Left renal cortex interstitium (tissue), 4 donors: ENCODE data around the gene IQCK. TPM values are rescaled to one million over a fixed set of nuclear protein-coding genes. Genes with fewer than 3 reads are reported as not detected.

Experiments
- DNase-seq, 4 donors: peaks; one replicate each; pipeline ENCODE4 v3.0.0-alpha.2; 2013; ENCODE audit warnings: low read depth in 4 of 4, low spot score in 2 of 4, missing footprints in 1 of 4
- polyA plus RNA-seq, 4 donors: library from polyadenylated mRNA; unstranded; fragments of 120-200 nt; gene quantifications; one replicate each; pipeline ENCODE4 v1.2.1, GENCODE V29; 2013; ENCODE audit not compliant: insufficient read length in 4 of 4

The IQCK gene
- polyA plus RNA-seq, 4 donors: 44.7 to 49.6 (median 46.6) TPM

GRCh38 chr16:19876501-19877059 lies 158.5 kb downstream of the IQCK start:
- DNase-seq: no peak

- DNase-seq: no peak
These were observed 160.7 kb downstream of the IQCK start for GRCh38 chr16:19878757-19879156.

DNA sequence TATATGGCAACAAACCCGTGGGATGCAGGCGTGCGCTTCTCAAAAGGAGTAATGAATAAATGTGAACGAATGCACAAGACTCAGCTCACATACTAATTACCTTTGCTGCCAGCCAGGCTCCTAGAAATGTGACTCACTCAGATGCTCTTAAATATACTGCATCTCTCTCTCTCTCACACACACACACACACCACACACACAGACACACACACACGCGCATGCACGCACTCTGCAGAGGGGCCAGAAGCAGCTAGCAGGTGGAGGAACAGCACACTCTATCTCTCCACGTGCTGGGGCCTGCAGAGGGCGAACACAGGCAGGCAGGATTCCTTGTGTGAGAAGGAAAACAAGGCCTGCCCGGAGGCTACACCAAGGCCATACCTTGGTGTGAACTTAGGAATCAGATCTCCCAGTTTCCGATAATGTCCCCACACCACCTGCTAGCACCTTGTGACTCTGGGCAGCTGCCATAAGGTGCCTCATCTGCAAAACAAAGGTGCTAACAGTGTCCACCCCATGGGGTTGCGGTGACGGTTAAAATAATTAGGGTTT lies 161.2 kb downstream of the IQCK start:
- no peak for DNase-seq

- no peak for DNase-seq
These were observed 163.0 kb downstream of the IQCK start for GRCh38 chr16:19881028-19881427.

- DNase-seq: no peak
These were observed 163.7 kb downstream of the IQCK start for GRCh38 chr16:19881783-19882182.

GRCh38 chr16:19882186-19882585 lies 164.1 kb downstream of the IQCK start:
- DNase-seq: no peak

DNA sequence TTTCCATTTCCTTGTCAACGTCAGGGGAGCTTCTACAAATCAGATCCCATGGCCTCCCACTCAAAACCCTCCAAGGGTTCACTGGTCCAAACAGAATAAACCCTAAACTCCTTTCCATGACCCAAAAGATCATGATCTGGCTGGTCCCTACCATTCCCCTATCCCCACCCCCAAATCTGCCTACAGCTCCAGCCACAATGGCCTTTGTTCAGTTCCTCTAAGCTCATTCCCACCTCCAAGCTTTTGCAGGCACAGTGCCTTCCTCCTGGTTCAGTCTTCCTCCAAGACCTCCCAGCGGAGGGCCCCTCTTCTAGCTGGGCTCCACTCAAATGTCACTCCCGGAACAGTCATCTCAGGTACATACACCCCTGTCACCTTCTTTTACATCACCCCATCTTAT lies 164.6 kb downstream of the IQCK start:
- DNase-seq: no peak

GRCh38 chr16:19883296-19883965 lies 165.4 kb downstream of the IQCK start:
- peak in 2 of 4 donors; percentile 41 to 46 for DNase-seq

- DNase-seq: no peak
These were observed 166.0 kb downstream of the IQCK start for GRCh38 chr16:19883966-19884485.

DNA sequence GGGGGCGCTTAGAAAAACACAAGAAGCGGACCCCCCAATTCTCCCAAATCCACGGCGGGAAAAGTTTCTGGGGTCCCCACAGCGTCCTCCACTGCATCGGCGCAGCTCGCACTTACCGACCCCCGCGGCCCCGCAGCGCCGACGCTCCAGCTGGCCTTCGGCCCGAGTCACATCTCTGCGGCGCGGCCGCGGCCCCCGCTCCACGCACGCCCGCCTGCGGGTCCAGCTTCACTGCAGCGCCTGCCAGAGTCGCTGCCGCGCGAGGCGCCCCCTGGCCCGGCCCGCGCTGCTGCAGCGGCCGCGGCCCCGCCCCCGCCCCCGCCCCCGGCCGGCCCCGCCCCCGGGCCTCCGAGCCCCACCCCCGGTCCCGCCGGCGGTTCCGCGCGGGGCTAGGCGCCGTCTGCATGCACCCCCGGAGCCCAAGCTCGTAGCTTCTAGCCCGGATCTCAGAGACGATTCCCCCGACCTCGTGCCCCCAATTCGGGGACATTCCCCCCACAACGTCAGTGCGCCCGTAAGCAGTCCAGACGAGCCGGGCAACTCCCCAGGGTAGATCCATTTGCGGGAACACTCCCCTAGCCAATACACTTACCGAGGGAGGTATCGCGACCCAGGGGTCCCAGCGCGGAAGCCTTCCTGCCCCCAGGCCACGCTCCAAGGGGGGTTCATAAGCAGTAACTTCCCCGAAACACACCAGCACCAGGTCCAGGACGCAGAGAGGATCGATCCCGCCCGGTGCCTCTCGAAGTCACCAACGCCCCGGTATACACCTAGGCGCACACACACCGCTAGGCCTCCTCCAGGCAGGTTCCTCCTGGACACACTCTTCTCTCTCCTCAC lies 166.8 kb downstream of the IQCK start, which contains the start of gene GPRC5B:
TSS of gene GPRC5B (minus strand) at position 238 of the 840 bp plus-strand sequence. CDS start 12,003 bp downstream, outside the sequence.
- peak in 2 of 4 donors; percentile 24 to 45 for DNase-seq

DNA sequence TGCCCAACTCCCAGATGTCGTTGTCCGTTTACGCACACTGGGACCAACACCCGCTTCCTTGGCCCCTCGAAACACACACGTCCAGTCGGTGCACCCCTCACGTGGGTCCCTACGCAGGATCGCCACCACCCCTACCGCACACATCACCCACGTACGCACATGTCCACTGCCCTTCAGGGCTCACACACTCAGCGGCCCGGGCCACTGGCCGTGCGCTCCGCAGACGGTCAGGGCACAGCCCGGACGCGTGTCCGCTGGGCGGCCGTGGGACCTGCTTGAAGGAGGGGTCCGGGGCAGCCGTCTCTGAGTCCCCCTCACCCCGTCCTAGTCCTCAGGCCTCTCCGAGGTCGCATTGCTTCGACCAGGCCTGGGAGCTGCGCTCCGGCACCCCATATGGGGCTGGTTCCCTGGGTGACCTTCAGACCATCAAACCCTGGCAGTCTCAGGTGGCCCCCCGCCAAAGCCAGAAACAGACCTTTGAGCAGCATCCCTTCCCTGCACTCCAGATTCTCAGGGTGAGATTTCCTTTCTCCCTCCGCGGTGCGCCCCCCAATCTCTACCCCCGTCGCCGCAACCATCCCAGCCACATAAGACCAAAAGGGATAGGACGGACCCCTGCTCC lies 167.5 kb downstream of the IQCK start:
- peak in 1 of 4 donors; percentile 32 for DNase-seq

GRCh38 chr16:19886073-19886941 lies 168.2 kb downstream of the IQCK start:
- DNase-seq: peak in 2 of 4 donors; percentile 55 to 73

DNA sequence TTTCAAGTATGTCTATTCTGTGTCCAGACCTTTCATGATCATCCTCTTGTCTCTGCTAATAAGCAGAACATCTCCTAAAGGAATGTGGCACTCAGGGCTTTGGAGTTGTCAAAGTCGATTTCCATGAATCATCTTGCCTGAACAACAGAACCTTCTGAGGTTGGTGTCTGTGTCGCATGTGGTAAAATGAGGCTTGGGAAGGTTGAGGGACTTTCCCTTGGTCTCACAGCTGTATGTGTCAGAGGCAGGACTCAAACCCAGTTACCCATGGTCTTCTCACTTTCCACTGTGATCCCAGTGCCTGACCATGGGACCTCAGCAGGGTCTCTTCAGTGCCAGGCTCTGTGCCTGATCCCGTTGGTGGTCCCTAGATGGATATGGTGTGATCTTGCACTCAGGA lies 170.8 kb downstream of the IQCK start:
- no peak for DNase-seq

GRCh38 chr16:19890901-19891300 lies 172.8 kb downstream of the IQCK start:
- DNase-seq: no peak

- DNase-seq: no peak
These were observed 174.8 kb downstream of the IQCK start for GRCh38 chr16:19892902-19893301.

- DNase-seq: no peak
These were observed 176.5 kb downstream of the IQCK start for GRCh38 chr16:19894586-19894985.

DNA sequence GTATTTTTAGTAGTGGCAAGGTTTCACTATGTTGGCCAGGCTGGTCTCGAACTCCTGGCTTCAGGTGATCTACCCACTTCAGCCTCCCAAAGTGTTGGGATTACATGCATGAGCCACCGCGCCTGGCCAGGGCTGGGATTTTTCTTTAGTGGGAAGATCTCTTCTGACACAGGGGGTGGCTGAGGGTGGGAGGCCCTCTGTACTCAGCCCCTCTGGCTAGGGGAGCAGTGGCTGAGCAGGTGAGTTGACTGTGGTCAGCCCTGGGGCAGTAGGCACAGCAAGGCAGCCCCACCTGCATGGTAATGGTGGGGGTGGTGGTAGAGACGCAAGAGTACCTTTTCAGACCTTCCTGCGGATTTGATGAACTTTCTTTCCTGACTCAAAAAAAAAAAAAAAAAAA lies 178.9 kb downstream of the IQCK start:
- no peak for DNase-seq

- DNase-seq: no peak
These were observed 180.1 kb downstream of the IQCK start for GRCh38 chr16:19898166-19898565.

DNA sequence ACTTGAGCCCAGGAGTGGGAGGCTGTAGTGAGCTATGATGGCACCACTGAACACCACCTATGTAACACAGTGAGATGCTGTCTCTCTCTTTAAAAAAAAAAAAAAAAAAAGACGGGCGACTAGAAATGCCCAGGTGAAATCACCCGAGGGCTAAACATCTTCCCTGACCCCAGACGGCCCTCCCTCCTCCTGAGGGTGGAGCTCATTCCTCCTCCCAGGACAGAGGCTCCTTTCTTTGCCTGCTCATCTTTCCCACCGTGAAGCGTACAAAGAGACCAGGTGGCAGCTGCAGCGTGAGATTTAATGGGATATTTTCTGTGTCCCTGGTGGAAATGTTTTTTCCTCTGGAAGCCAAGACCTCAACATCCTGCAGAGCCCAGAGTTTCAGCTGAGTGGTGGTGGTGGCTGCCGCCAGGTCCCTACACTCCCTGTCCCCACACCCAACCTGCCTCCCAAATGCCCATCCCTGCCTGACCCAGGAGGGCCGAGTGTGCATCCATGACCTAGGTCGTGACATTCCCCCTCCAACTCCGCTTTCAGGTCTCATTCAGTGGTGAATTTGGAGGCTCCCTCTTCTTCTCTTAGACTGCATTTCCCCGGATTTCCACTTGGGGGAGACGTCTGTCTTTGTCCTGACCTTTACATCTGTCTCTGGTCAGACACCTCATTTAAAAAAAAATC lies 181.0 kb downstream of the IQCK start:
- peak in 1 of 4 donors; percentile 31 for DNase-seq
